ENCODE results near the gene GPX2. TPM values are rescaled to one million over a fixed set of nuclear protein-coding genes. Genes with fewer than 3 reads are reported as not detected.

The GPX2 gene
- polyA plus RNA-seq, 3 donors = not detected

- H3K4me1 Mint-ChIP-seq = peaks cover 9% of the 10 kb centered on the region
- Histone ChIP-seq H3K9ac (ENCODE audit: insufficient read depth, low read length, poor library complexity, severe bottlenecking) (no peak overlapping the region), H3K27me3 (ENCODE audit: control insufficient read depth in 2 of 2, insufficient read depth in 2 of 2, low read length in 2 of 2) (peaks cover 18 to 22% of the 10 kb centered on the region in 2 donors), H3K36me3 (replicated peaks in 1 of 2; ENCODE audit: control insufficient read depth in 1 of 2, insufficient read depth in 2 of 2, low read length in 2 of 2) (no peaks in the 10 kb centered on the region), H3K4me2 (replicated peaks; ENCODE audit: extremely low read depth, low read length, poor library complexity, severe bottlenecking) (no peak overlapping the region), H2AFZ (ENCODE audit: insufficient read depth, low read depth, low read length, poor library complexity, severe bottlenecking) (no peak overlapping the region), H3K9me3 (replicated peaks in 1 of 2; ENCODE audit: control insufficient read depth in 1 of 2, insufficient read depth in 1 of 2, low read length in 2 of 2) (peaks cover 0 to 8% of the 10 kb centered on the region in 2 donors), H3K79me2 (ENCODE audit: insufficient read depth, low read length) (no peaks in the 10 kb centered on the region), H3K27ac (ENCODE audit: low read depth in 1 of 2, low read length in 2 of 2) (no peak overlapping the region), H4K20me1 (ENCODE audit: insufficient read depth, low read length) (no peaks in the 10 kb centered on the region), H3K4me3 (replicated peaks in 1 of 3; ENCODE audit: low read depth in 2 of 3, low read length in 3 of 3) (no peak overlapping the region), H3K4me1 (ENCODE audit: control insufficient read depth in 1 of 2, insufficient read depth in 2 of 2, low read length in 2 of 2) (peaks cover 5 to 6% of the 10 kb centered on the region in 2 donors)
- TF ChIP-seq CTCF (IDR thresholded peaks at IDR 0.05) = no peak
- H3K27me3 Mint-ChIP-seq (ENCODE audit: low read depth in 3 of 3) = peaks cover 19 to 24% (median 23%) of the 10 kb centered on the region in 3 donors
- peaks cover 0 to 7% (median 0%) of the 10 kb centered on the region in 7 donors for H3K9me3 Mint-ChIP-seq
- no peak overlapping the region for H3K4me3 Mint-ChIP-seq
- intact Hi-C loops (cut with micrococcal nuclease) = no loop called here
- DNase-seq = no peak
- H3K36me3 Mint-ChIP-seq = peaks cover 0 to 2% of the 10 kb centered on the region in 2 donors
- no CpG with 5 or more reads among the region's 2 CpGs for WGBS (ENCODE audit: insufficient coverage)
- no peak overlapping the region for H3K27ac Mint-ChIP-seq
Observed at GRCh38 chr14:64966976-64967375, 24.4 kb upstream of the GPX2 start.

GRCh38 chr14:64965356-64966000 is 22.9 kb upstream of the GPX2 start:
- H3K9me3 ChIP-seq (replicated peaks in 1 of 2; ENCODE audit: control insufficient read depth in 1 of 2, insufficient read depth in 1 of 2, low read length in 2 of 2) = no peaks in the 10 kb centered on the region
- H3K36me3 Mint-ChIP-seq = no peaks in the 10 kb centered on the region
- no peaks in the 10 kb centered on the region for H3K36me3 ChIP-seq (replicated peaks in 1 of 2; ENCODE audit: control insufficient read depth in 1 of 2, insufficient read depth in 2 of 2, low read length in 2 of 2)
- no peak overlapping the region for H3K4me2 ChIP-seq (replicated peaks; ENCODE audit: extremely low read depth, low read length, poor library complexity, severe bottlenecking)
- no peaks in the 10 kb centered on the region for H3K9me3 Mint-ChIP-seq
- no peak overlapping the region for H3K4me3 ChIP-seq (replicated peaks in 1 of 3; ENCODE audit: low read depth in 2 of 3, low read length in 3 of 3)
- no peaks in the 10 kb centered on the region for H3K79me2 ChIP-seq (ENCODE audit: insufficient read depth, low read length)
- peaks cover 5 to 8% of the 10 kb centered on the region in 2 donors for H3K27me3 ChIP-seq (ENCODE audit: control insufficient read depth in 2 of 2, insufficient read depth in 2 of 2, low read length in 2 of 2)
- H3K27me3 Mint-ChIP-seq (ENCODE audit: low read depth in 3 of 3) = peaks cover 8 to 15% (median 10%) of the 10 kb centered on the region in 3 donors
- H3K27ac ChIP-seq (ENCODE audit: low read depth in 1 of 2, low read length in 2 of 2) = no peak overlapping the region
- H3K9ac ChIP-seq (ENCODE audit: insufficient read depth, low read length, poor library complexity, severe bottlenecking) = no peak overlapping the region
- H3K4me1 ChIP-seq (ENCODE audit: control insufficient read depth in 1 of 2, insufficient read depth in 2 of 2, low read length in 2 of 2) = no peaks in the 10 kb centered on the region
- TF ChIP-seq CTCF (IDR thresholded peaks at IDR 0.05) = no peak
- H3K4me3 Mint-ChIP-seq = no peak overlapping the region
- H3K4me1 Mint-ChIP-seq = peaks cover 3% of the 10 kb centered on the region
- H2AFZ ChIP-seq (ENCODE audit: insufficient read depth, low read depth, low read length, poor library complexity, severe bottlenecking) = no peak overlapping the region
- no peaks in the 10 kb centered on the region for H4K20me1 ChIP-seq (ENCODE audit: insufficient read depth, low read length)
- no peak for DNase-seq
- H3K27ac Mint-ChIP-seq = no peak overlapping the region
- WGBS (ENCODE audit: insufficient coverage) = 88% methylated on average over 9 of the region's 15 CpGs
- intact Hi-C loops (cut with micrococcal nuclease) = no loop called here
